Measurements from ENCODE around the gene ADAM10. TPM values are rescaled to one million over a fixed set of nuclear protein-coding genes. Genes with fewer than 3 reads are reported as not detected.
A peak's percentile ranks its signal among the peaks of the same experiment; 100 is the strongest.

Gene ADAM10
- total RNA-seq, 1 donor from 2014 or later: 273 TPM

DNA sequence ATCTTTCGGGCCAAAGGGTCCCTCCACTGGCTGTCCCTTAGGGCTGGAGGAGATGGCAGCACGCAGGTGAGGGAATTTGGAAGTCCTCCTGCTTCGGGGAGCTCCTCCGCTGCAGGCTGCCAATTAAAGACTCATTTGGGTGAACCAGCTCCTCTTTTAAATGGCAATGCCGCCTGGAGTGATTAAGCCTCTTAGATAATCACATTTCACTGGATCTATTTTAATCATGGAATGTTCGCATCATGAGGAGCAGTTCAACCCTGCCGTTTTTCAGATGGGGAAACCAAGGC lies 199.8 kb downstream of the ADAM10 start:
- ATAC-seq (no peak), DNase-seq (ENCODE audit: low spot score) (peak; percentile 40)
- intact Hi-C loops (cut with DNase I): no loop called here

DNA sequence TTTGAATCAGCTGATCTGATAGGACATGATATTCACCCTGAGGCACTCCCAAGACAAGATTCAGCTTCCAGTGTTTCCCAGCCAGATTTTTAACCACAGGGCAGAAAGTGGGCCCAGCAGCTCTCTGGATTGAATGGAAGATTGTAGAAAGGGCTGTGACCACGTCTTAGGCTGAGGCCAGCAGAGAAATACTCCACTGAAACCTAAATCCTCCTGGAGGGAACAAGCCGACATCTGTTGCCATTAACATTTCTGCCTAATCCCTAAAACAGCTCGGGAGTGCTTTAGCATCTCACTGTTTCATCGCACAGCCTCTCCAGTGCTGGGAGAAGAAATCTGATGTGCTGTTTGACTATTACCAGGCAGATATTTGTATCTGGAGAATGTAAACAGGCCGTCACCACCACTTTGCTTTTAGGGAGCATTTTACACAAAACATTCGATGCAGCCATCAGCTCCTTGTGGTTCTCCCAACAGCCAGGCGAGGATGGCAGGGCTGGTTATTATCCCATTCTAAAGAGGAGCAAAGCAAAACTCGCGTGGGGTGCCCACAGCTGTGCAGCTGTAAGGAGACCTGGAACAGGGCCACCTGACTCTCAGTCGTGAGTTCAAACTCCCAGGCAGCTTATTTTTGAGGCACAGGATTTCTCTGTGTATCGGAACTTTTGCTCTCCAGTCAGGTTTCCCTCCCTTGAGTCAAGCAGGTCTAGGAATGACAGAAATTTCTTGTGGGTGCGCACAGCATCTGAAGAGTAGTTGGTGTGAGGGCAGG lies 200.3 kb downstream of the ADAM10 start:
- DNase-seq (ENCODE audit: low spot score) (peak; percentile 25), ATAC-seq (no peak)
- intact Hi-C loops (cut with DNase I): no loop called here

GRCh38 chr15:58548308-58549012 lies 201.0 kb downstream of the ADAM10 start:
- intact Hi-C loops (cut with DNase I): no loop called here
- ATAC-seq (no peak), DNase-seq (ENCODE audit: low spot score) (peak; percentile 40)

DNA sequence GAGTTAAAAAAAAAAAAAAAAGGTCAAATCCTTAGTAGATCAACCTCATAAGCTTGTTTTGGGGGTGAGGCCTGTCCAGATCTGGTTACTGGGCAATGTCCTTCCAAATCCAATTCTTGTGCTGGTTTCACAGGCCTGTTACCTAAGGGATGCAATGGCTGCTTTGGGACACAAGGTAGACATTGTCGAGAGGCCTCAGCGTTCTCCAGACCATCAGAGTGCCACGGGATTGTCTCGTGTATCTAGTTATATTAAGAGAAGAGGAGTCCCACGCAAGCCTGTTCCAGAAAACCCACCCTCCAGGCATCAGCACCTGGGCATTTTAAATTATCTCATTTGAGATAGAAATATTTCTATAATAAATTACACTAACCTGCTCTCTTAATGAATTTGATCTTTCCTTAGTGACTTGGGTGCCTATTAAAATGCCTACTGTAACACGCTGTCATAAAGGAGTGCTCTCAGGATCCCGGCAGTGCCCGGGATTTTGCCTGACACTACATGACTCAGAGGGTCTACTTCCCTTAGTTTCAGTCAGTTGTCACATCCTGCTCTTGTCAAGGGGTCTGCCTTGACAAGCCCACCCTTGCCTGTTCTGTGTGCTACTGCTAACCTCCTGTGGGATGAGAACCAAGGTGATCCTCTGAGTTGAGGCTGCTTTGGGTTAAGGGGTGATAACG lies 201.7 kb downstream of the ADAM10 start:
- peak; percentile 46 for DNase-seq (ENCODE audit: low spot score)
- ATAC-seq: no peak
- intact Hi-C loops (cut with DNase I): no loop called here

DNA sequence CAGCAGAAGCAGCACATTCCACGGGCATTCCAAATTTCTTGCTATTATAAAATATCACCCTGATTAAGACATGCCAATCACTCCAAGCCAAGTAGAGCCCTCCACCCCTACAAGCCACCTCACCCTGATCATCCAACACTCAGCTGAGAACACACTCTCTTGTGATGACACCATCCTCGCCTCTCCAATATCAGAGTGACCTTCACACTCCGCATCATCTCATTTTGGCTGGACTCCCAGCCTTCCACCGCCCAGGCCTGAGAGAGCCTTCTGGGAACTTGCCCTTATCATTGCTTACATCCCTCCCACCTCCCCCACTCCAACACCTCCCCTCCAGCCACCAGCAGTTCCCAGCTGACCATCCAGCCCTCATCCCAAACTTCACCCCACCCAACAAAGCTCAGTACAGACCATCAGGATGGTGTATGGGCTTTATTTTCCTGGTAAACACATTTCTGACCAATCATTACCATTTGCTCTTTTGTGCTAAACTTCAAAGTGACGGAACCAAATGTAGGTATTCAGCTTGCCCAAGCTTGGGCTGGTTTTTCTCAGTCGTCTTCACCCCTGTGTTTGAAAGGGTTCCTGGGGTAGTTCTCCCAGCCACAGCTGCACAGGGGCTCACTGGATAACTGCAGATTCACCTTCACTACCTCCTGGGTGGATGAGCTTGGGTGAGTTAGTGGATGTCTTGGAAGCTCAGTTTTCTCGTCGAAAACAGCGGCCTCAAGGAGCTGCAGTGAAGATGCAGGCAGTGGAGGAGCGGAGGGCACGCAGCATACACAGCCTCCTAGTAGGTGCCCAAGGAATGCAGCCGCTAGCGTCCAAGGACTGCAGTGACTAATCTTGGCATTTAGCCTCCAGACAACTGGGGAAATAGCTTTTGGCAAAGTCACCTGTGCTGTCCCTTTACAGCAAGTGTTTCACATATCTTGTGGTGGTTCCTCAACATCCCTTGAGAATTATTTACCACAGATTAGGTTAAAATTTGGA lies 202.6 kb downstream of the ADAM10 start:
- intact Hi-C loops (cut with DNase I): no loop called here
- DNase-seq (ENCODE audit: low spot score): peak; percentile 63
- peak; percentile 77 for ATAC-seq

DNA sequence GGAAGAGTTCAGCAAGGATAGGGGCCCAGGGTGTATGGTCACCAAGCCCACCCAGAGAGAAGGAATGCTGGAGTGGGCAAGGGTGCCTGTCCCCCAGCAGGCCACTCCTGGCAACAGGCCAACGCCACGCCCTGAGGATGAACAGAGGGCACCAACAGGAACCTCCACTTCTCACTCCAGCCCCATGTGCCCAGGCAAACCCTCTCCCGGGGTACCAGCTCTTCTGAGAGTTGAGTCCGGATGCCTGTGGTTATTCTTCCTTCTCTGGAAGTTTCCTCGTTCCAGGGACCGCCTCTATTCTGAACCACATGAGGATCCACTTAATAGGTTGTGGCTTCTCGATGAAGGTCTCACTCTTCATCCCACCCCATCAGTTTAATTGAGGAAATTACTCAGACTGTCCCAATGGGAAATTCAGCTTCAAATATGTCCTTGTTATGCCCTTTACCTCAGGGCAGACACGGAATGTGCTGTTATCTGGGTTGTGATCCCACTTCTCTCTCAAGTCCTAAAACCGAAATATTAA lies 203.4 kb downstream of the ADAM10 start:
- no peak for ATAC-seq
- intact Hi-C loops (cut with DNase I): no loop called here
- DNase-seq (ENCODE audit: low spot score): no peak

- intact Hi-C loops (cut with DNase I): no loop called here
- ATAC-seq (no peak), DNase-seq (ENCODE audit: low spot score) (no peak)
These were observed 204.0 kb downstream of the ADAM10 start for GRCh38 chr15:58545307-58546065.

- intact Hi-C loops (cut with DNase I): no loop called here
- ATAC-seq (no peak), DNase-seq (ENCODE audit: low spot score) (no peak)
These were observed 204.8 kb downstream of the ADAM10 start for GRCh38 chr15:58544756-58545155.

- no peak for ATAC-seq
- intact Hi-C loops (cut with DNase I): no loop called here
- DNase-seq (ENCODE audit: low spot score): no peak
These were observed 205.7 kb downstream of the ADAM10 start for GRCh38 chr15:58543664-58544335.

GRCh38 chr15:58541410-58542087 lies 208.0 kb downstream of the ADAM10 start:
- DNase-seq (ENCODE audit: low spot score): peak; percentile 58
- intact Hi-C loops (cut with DNase I): no loop called here
- peak; percentile 62 for ATAC-seq

GRCh38 chr15:58539548-58539947 lies 210.0 kb downstream of the ADAM10 start:
- ATAC-seq: no peak
- DNase-seq (ENCODE audit: low spot score): no peak
- intact Hi-C loops (cut with DNase I): no loop called here

DNA sequence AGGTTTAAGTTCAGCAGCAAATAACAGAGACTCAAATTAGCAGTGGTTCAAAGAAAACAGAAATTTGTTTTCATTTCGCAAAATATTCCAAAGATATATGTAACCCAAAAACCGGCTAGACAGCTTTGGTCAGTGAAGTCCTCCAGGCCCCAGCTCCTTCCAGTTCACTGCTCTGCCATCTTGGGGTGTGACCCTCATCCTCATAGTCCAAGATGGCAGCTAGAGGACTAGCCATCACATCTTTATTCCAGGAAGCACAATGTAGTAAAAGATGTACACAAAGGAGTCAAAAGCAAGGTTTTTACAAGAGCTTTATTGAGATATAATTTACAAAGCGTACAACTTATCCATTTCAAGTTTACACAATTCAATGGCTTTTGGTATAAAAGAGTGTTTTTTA lies 210.6 kb downstream of the ADAM10 start:
- no peak for ATAC-seq
- no peak for DNase-seq (ENCODE audit: low spot score)
- intact Hi-C loops (cut with DNase I): no loop called here

Other genes with a start within 250 kb of the ADAM10 start
- gene MINDY2, start 21.6 kb upstream of the ADAM10 start, total RNA-seq: 61.6 TPM
- gene SLTM, start 184.0 kb upstream of the ADAM10 start, total RNA-seq: 120 TPM
- gene RNF111, start 238.0 kb upstream of the ADAM10 start, total RNA-seq: 43.6 TPM